ENCODE data around the gene RAB6B. TPM values are rescaled to one million over a fixed set of nuclear protein-coding genes. Genes with fewer than 3 reads are reported as not detected.

The RAB6B gene
- total RNA-seq, 1 experiment from 2014 or later = 18.0 TPM

GRCh38 chr3:133837487-133838295 lies 58.0 kb downstream of the RAB6B start:
- Mint-ChIP-seq H3K4me1 (no peaks in the 10 kb centered on the region), H3K27me3 (ENCODE audit: low read depth) (no peaks in the 10 kb centered on the region), H3K27ac (no peak overlapping the region), H3K9me3 (no peaks in the 10 kb centered on the region), H3K4me3 (no peak overlapping the region), H3K36me3 (no peaks in the 10 kb centered on the region)
- no peak for TF ChIP-seq PREB (CRISPR knock-in tag; IDR thresholded peaks at IDR 0.05; ENCODE audit: borderline replicate concordance)
- no peak for TF ChIP-seq GABPB1 (CRISPR knock-in tag; IDR thresholded peaks at IDR 0.05)
- TF ChIP-seq MLX (CRISPR knock-in tag; IDR thresholded peaks at IDR 0.05) = no peak
- no peak for TF ChIP-seq ZNF232 (CRISPR knock-in tag; IDR thresholded peaks at IDR 0.05)
- TF ChIP-seq MAX (CRISPR knock-in tag; IDR thresholded peaks at IDR 0.05) = no peak
- TF ChIP-seq E2F1 (CRISPR knock-in tag; IDR thresholded peaks at IDR 0.05) = no peak
- TF ChIP-seq ZNF317 (CRISPR knock-in tag; IDR thresholded peaks at IDR 0.05; ENCODE audit: borderline replicate concordance, low read depth) = no peak
- TF ChIP-seq OVOL2 (CRISPR knock-in tag; IDR thresholded peaks at IDR 0.05; ENCODE audit: borderline replicate concordance) = no peak
- no peak for TF ChIP-seq NFATC4 (CRISPR knock-in tag; IDR thresholded peaks at IDR 0.05)
- no peak for TF ChIP-seq ARID4B (CRISPR knock-in tag; IDR thresholded peaks at IDR 0.05; ENCODE audit: borderline replicate concordance)
- no peak for TF ChIP-seq TP53 (CRISPR knock-in tag; IDR thresholded peaks at IDR 0.05)
- TF ChIP-seq IRF1 (CRISPR knock-in tag; IDR thresholded peaks at IDR 0.05) = no peak
- no peak for TF ChIP-seq AFF4 (CRISPR knock-in tag; IDR thresholded peaks at IDR 0.05; ENCODE audit: borderline replicate concordance)
- no peak for TF ChIP-seq TEAD1 (CRISPR knock-in tag; IDR thresholded peaks at IDR 0.05)
- TF ChIP-seq ZNF263 (CRISPR knock-in tag; IDR thresholded peaks at IDR 0.05; ENCODE audit: low read depth) = no peak
- ATAC-seq = no peak
- CTCF ChIA-PET = no interaction called here
- no peak for DNase-seq (ENCODE audit: low spot score)
- POLR2A ChIA-PET = no interaction called here
